H9 (cell line): ENCODE measurements around the gene MOGAT2. TPM values are rescaled to one million over a fixed set of nuclear protein-coding genes. Genes with fewer than 3 reads are reported as not detected.

Experiments
- DNase-seq: peaks from one replicate; pipeline ENCODE4 v3.0.0-alpha.2; 2017
- H2AFZ ChIP-seq: one replicate; pipeline ENCODE4 v1.6.1; 2013; ENCODE audit warnings: mild to moderate bottlenecking, low read length, control low read depth, moderate library complexity
- H2AK5ac ChIP-seq: 2 replicates; pipeline ENCODE4 v1.6.1; 2013; ENCODE audit warnings: low read length, control low read depth, mixed read lengths; ENCODE audit not compliant: insufficient read length
- H2BK120ac ChIP-seq: one replicate; pipeline ENCODE4 v1.6.1; 2013; ENCODE audit warnings: low read depth, mild to moderate bottlenecking, low read length, control low read depth, inconsistent platforms; ENCODE audit not compliant: poor library complexity, severe bottlenecking
- H2BK12ac ChIP-seq: 2 replicates; pipeline ENCODE4 v1.6.1; 2013; ENCODE audit warnings: low read length, control low read depth, mixed read lengths, low read depth; ENCODE audit not compliant: insufficient read length
- H2BK15ac ChIP-seq: 2 replicates; pipeline ENCODE4 v1.6.1; 2013; ENCODE audit warnings: low read depth, low read length, control low read depth
- H2BK20ac ChIP-seq: one replicate; pipeline ENCODE4 v1.6.1; 2013; ENCODE audit warnings: low read depth, mild to moderate bottlenecking, low read length, control low read depth, inconsistent platforms; ENCODE audit not compliant: poor library complexity, severe bottlenecking
- H2BK5ac ChIP-seq: 2 replicates; pipeline ENCODE4 v1.6.1; 2013; ENCODE audit warnings: low read length, control low read depth, mixed read lengths; ENCODE audit not compliant: insufficient read length
- H3K14ac ChIP-seq: 2 replicates; pipeline ENCODE4 v1.6.1; 2013; ENCODE audit warnings: low read length, control low read depth; ENCODE audit not compliant: insufficient read depth
- H3K18ac ChIP-seq: 2 replicates; pipeline ENCODE4 v1.6.1; 2013; ENCODE audit warnings: low read depth, mild to moderate bottlenecking, mixed read lengths, low read length, control low read depth; ENCODE audit not compliant: insufficient read length
- H3K23ac ChIP-seq: 2 replicates; pipeline ENCODE4 v1.6.1; 2013; ENCODE audit warnings: low read length, control low read depth, mixed read lengths, low read depth; ENCODE audit not compliant: insufficient read length
- H3K23me2 ChIP-seq: 2 replicates; pipeline ENCODE4 v1.6.1; 2013; ENCODE audit warnings: low read depth, mild to moderate bottlenecking, mixed read lengths, low read length, control low read depth; ENCODE audit not compliant: insufficient read length, poor library complexity, severe bottlenecking
- H3K27ac ChIP-seq: 2 replicates; pipeline ENCODE4 v1.5.1; 2013; ENCODE audit warnings: low read length, control low read depth, mixed read lengths, low read depth; ENCODE audit not compliant: insufficient read length
- H3K27me3 ChIP-seq: 2 replicates; pipeline ENCODE4 v1.6.1; 2013; ENCODE audit warnings: low read length, control low read depth, inconsistent platforms; ENCODE audit not compliant: insufficient read depth
- H3K4ac ChIP-seq: 2 replicates; pipeline ENCODE4 v1.6.1; 2013; ENCODE audit warnings: low read depth, mild to moderate bottlenecking, control low read depth, inconsistent platforms, low read length, moderate library complexity
- H3K4me1 ChIP-seq: 2 replicates; pipeline ENCODE4 v1.6.1; 2013; ENCODE audit warnings: low read length, control low read depth, inconsistent platforms; ENCODE audit not compliant: insufficient read depth
- H3K4me2 ChIP-seq: 2 replicates; pipeline ENCODE4 v1.6.1; 2013; ENCODE audit warnings: low read length, control low read depth, mixed read lengths; ENCODE audit not compliant: insufficient read length, insufficient read depth
- H3K56ac ChIP-seq: 2 replicates; pipeline ENCODE4 v1.6.1; 2013; ENCODE audit warnings: low read depth, mild to moderate bottlenecking, mixed read lengths, low read length, control low read depth; ENCODE audit not compliant: insufficient read length
- H3K79me1 ChIP-seq: 2 replicates; pipeline ENCODE4 v1.6.1; 2013; ENCODE audit warnings: low read depth, mild to moderate bottlenecking, moderate library complexity, low read length, control low read depth, inconsistent platforms; ENCODE audit not compliant: insufficient read depth, poor library complexity, severe bottlenecking
- H3K79me2 ChIP-seq: 2 replicates; pipeline ENCODE4 v1.6.1; 2013; ENCODE audit warnings: low read length, control low read depth, inconsistent platforms; ENCODE audit not compliant: insufficient read depth
- H3K9ac ChIP-seq: 2 replicates; pipeline ENCODE4 v1.6.1; 2013; ENCODE audit warnings: low read length, control low read depth, mixed read lengths; ENCODE audit not compliant: insufficient read length; ENCODE audit errors: extremely low read depth
- H3K9me3 ChIP-seq: one replicate; pipeline ENCODE4 v1.6.1; 2013; ENCODE audit warnings: low read depth, low read length, inconsistent platforms; ENCODE audit not compliant: control insufficient read depth
- H3T11ph ChIP-seq: one replicate; pipeline ENCODE4 v1.6.1; 2013; ENCODE audit warnings: mild to moderate bottlenecking, low read length, control low read depth, inconsistent platforms
- H4K20me1 ChIP-seq: one replicate; pipeline ENCODE4 v1.6.1; 2013; ENCODE audit not compliant: control insufficient read depth, insufficient read length, insufficient read depth
- H4K5ac ChIP-seq: 2 replicates; pipeline ENCODE4 v1.6.1; 2013; ENCODE audit warnings: low read depth, mild to moderate bottlenecking, mixed read lengths, low read length, control low read depth; ENCODE audit not compliant: insufficient read length
- H4K8ac ChIP-seq: replicated peaks from 2 replicates; pipeline ENCODE4 v1.6.1; 2013; ENCODE audit warnings: low read length, control low read depth, mixed read lengths, low read depth; ENCODE audit not compliant: insufficient read length
- H4K91ac ChIP-seq: 2 replicates; pipeline ENCODE4 v1.6.1; 2013; ENCODE audit warnings: low read depth, mild to moderate bottlenecking, moderate library complexity, mixed read lengths, low read length, control low read depth; ENCODE audit not compliant: insufficient read length
- H3K27ac Mint-ChIP-seq, 3 experiments: 2 replicates in 2 of 3; 3 replicates in 1 of 3; pipeline ENCODE4 v1.8.0; 2020 to 2021; ENCODE audit warnings: mixed read lengths in 3 of 3, mild to moderate bottlenecking in 1 of 3, moderate library complexity in 1 of 3
- H3K27me3 Mint-ChIP-seq: 2 replicates; pipeline ENCODE4 v1.8.0; 2021; ENCODE audit warnings: low read depth, mild to moderate bottlenecking, moderate library complexity, mixed read lengths
- H3K36me3 Mint-ChIP-seq, 3 experiments: 2 replicates in 2 of 3; 3 replicates in 1 of 3; pipeline ENCODE4 v1.8.0; 2020 to 2021; ENCODE audit warnings: low read depth in 3 of 3, mixed read lengths in 3 of 3; ENCODE audit not compliant: insufficient read depth in 1 of 3
- H3K4me1 Mint-ChIP-seq, 2 experiments: 2 replicates each; pipeline ENCODE4 v1.8.0; 2020; ENCODE audit warnings: mixed read lengths in 2 of 2
- H3K4me3 Mint-ChIP-seq, 2 experiments: 2 replicates in 1 of 2; 3 replicates in 1 of 2; pipeline ENCODE4 v1.8.0; 2020 to 2021; ENCODE audit warnings: mild to moderate bottlenecking in 2 of 2, mixed read lengths in 2 of 2, moderate library complexity in 1 of 2
- H3K9me3 Mint-ChIP-seq, 2 experiments: 2 replicates in 1 of 2; 3 replicates in 1 of 2; pipeline ENCODE4 v1.8.0; 2020; ENCODE audit warnings: mild to moderate bottlenecking in 2 of 2, mixed read lengths in 2 of 2, moderate library complexity in 1 of 2
- WGBS: extraction: QIAGEN DNeasy Blood & Tissue Kit; methylation state at CpG from one replicate; pipeline ENCODE4 v1.1.7; 2013; ENCODE audit warnings: missing lambda C conversion rate, low lambda C conversion rate, mixed read lengths; ENCODE audit not compliant: insufficient read length; ENCODE audit errors: extremely low coverage; 5-methylcytosine and 5-hydroxymethylcytosine counted together
- total RNA-seq: library from RNA; stranded (reverse); gene quantifications from 2 replicates; pipeline ENCODE4 v1.2.1, GENCODE V29; 2021
- TF ChIP-seq, protein P1 (sequence below): fragments of 200-600 bp; sonication (generic); conservative IDR thresholded peaks from 3 replicates; pipeline ENCODE4 v1.8.0; 2021; ENCODE audit warnings: antibody characterized with exemption, mild to moderate bottlenecking

The MOGAT2 gene
- total RNA-seq, 1 experiment from 2014 or later: not detected

- H2BK20ac ChIP-seq: no peak overlapping the region
- H3K9me3 ChIP-seq: no peaks in the 10 kb centered on the region
- H2AFZ ChIP-seq: no peak overlapping the region
- H3K23me2 ChIP-seq: no peaks in the 10 kb centered on the region
- no peak overlapping the region for H3K18ac ChIP-seq
- Mint-ChIP-seq H3K27me3 (peaks cover 94% of the 10 kb centered on the region), H3K27ac (no peak overlapping the region; a peak in 1 of 7 replicates), H3K4me3 (no peak overlapping the region), H3K9me3 (no peaks in the 10 kb centered on the region; a peak in 1 of 5 replicates), H3K36me3 (no peaks in the 10 kb centered on the region), H3K4me1 (peaks cover 12 to 22% of the 10 kb centered on the region in 2 experiments)
- H3T11ph ChIP-seq: no peak overlapping the region
- peaks cover 15% of the 10 kb centered on the region; the same call in 1 of the 2 replicates for H3K27me3 ChIP-seq
- H3K79me2 ChIP-seq: no peaks in the 10 kb centered on the region
- H4K91ac ChIP-seq: no peak overlapping the region
- H3K4me2 ChIP-seq: no peak overlapping the region
- H2BK120ac ChIP-seq: no peak overlapping the region
- H2BK12ac ChIP-seq: no peak overlapping the region
- H3K56ac ChIP-seq: no peak overlapping the region
- H2AK5ac ChIP-seq: no peak overlapping the region
- TF ChIP-seq, protein P1, sequence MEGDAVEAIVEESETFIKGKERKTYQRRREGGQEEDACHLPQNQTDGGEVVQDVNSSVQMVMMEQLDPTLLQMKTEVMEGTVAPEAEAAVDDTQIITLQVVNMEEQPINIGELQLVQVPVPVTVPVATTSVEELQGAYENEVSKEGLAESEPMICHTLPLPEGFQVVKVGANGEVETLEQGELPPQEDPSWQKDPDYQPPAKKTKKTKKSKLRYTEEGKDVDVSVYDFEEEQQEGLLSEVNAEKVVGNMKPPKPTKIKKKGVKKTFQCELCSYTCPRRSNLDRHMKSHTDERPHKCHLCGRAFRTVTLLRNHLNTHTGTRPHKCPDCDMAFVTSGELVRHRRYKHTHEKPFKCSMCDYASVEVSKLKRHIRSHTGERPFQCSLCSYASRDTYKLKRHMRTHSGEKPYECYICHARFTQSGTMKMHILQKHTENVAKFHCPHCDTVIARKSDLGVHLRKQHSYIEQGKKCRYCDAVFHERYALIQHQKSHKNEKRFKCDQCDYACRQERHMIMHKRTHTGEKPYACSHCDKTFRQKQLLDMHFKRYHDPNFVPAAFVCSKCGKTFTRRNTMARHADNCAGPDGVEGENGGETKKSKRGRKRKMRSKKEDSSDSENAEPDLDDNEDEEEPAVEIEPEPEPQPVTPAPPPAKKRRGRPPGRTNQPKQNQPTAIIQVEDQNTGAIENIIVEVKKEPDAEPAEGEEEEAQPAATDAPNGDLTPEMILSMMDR: no peak
- H2BK5ac ChIP-seq: no peak overlapping the region
- H3K14ac ChIP-seq: no peak overlapping the region
- H3K27ac ChIP-seq: no peak overlapping the region
- H4K20me1 ChIP-seq: no peaks in the 10 kb centered on the region
- no peak overlapping the region for H3K4ac ChIP-seq
- H2BK15ac ChIP-seq: no peak overlapping the region
- no peak overlapping the region for H3K23ac ChIP-seq
- no CpG with 5 or more reads among the region's 3 CpGs for WGBS
- H4K8ac ChIP-seq: no peak overlapping the region
- peaks cover 2% of the 10 kb centered on the region; the same call in 1 of the 2 replicates for H3K4me1 ChIP-seq
- no peak overlapping the region for H4K5ac ChIP-seq
- DNase-seq: no peak
- no peaks in the 10 kb centered on the region for H3K79me1 ChIP-seq
- H3K9ac ChIP-seq: no peak overlapping the region
These were observed 979 bp upstream of the MOGAT2 start for GRCh38 chr11:75716659-75717058.
